NCI-H526 (cell line): ENCODE measurements around the gene RITA1.

ENCODE experiments used
- DNase-seq, 2 experiments: peaks; one replicate each; lab custom pipeline; 2025; lab: John Stamatoyannopoulos, UW

Gene RITA1

GRCh38 chr12:113152835-113153814 is 32.4 kb upstream of the RITA1 start:
- peak; percentile 23 to 86 for DNase-seq

GRCh38 chr12:113154351-113154973 is 31.1 kb upstream of the RITA1 start:
- DNase-seq: peak in 1 of 2 experiments; percentile 76

- DNase-seq: no peak
These were observed 30.5 kb upstream of the RITA1 start for GRCh38 chr12:113155060-113155459.

GRCh38 chr12:113155646-113156045 is 29.9 kb upstream of the RITA1 start:
- no peak for DNase-seq

- DNase-seq: no peak
These were observed 28.2 kb upstream of the RITA1 start for GRCh38 chr12:113157218-113157859.

GRCh38 chr12:113158439-113159203 is 26.9 kb upstream of the RITA1 start:
- DNase-seq: no peak

- DNase-seq: no peak
These were observed 25.6 kb upstream of the RITA1 start for GRCh38 chr12:113159937-113160336.

- peak; percentile 95 to 96 for DNase-seq
These were observed 24.0 kb upstream of the RITA1 start for GRCh38 chr12:113161415-113162016.

GRCh38 chr12:113162102-113163029 is 23.2 kb upstream of the RITA1 start:
- DNase-seq: no peak

GRCh38 chr12:113163030-113163360 is 22.5 kb upstream of the RITA1 start:
- DNase-seq: no peak

GRCh38 chr12:113164014-113164413 is 21.5 kb upstream of the RITA1 start:
- DNase-seq: no peak

- no peak for DNase-seq
These were observed 19.7 kb upstream of the RITA1 start for GRCh38 chr12:113165521-113166450.

GRCh38 chr12:113167868-113168267 is 17.7 kb upstream of the RITA1 start:
- DNase-seq: no peak

GRCh38 chr12:113169697-113170096 is 15.8 kb upstream of the RITA1 start:
- no peak for DNase-seq

GRCh38 chr12:113170457-113170856 is 15.1 kb upstream of the RITA1 start:
- DNase-seq: no peak

- no peak for DNase-seq
These were observed 14.6 kb upstream of the RITA1 start for GRCh38 chr12:113170926-113171325.

- no peak for DNase-seq
These were observed 14.0 kb upstream of the RITA1 start for GRCh38 chr12:113171543-113171942.

- DNase-seq: no peak
These were observed 13.3 kb upstream of the RITA1 start for GRCh38 chr12:113172185-113172584.

GRCh38 chr12:113173081-113173698 is 12.3 kb upstream of the RITA1 start:
- no peak for DNase-seq
